ENCODE results near the gene TSPEAR.

DNA sequence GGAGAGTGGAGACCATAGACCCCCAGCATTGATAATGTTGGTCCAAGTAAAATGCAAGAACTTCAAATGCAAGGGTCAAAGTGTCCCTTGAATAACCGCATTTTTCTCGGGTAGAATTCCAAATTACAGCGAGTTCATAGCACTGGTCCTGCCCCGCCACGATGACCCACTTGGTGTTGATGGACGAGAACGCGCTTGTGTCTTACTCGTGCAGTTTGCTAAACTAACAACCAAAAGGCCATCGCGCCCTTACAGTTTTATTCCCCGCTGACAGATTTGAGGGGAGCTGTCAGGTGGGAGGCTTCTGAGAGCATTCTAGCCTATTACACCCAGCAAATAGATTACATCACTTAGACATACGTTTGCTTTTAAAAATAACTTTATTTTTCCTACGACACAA, 17.3 kb upstream of the TSPEAR start:
- TF ChIP-seq, protein P1, sequence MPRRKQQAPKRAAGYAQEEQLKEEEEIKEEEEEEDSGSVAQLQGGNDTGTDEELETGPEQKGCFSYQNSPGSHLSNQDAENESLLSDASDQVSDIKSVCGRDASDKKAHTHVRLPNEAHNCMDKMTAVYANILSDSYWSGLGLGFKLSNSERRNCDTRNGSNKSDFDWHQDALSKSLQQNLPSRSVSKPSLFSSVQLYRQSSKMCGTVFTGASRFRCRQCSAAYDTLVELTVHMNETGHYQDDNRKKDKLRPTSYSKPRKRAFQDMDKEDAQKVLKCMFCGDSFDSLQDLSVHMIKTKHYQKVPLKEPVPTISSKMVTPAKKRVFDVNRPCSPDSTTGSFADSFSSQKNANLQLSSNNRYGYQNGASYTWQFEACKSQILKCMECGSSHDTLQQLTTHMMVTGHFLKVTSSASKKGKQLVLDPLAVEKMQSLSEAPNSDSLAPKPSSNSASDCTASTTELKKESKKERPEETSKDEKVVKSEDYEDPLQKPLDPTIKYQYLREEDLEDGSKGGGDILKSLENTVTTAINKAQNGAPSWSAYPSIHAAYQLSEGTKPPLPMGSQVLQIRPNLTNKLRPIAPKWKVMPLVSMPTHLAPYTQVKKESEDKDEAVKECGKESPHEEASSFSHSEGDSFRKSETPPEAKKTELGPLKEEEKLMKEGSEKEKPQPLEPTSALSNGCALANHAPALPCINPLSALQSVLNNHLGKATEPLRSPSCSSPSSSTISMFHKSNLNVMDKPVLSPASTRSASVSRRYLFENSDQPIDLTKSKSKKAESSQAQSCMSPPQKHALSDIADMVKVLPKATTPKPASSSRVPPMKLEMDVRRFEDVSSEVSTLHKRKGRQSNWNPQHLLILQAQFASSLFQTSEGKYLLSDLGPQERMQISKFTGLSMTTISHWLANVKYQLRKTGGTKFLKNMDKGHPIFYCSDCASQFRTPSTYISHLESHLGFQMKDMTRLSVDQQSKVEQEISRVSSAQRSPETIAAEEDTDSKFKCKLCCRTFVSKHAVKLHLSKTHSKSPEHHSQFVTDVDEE (CRISPR knock-in tag; IDR thresholded peaks at IDR 0.05) = no peak
- TF ChIP-seq ESRRG (CRISPR knock-in tag; IDR thresholded peaks at IDR 0.05) (no peak), TCF4 (CRISPR knock-in tag; IDR thresholded peaks at IDR 0.05; ENCODE audit: borderline replicate concordance) (no peak), BACH2 (CRISPR knock-in tag; IDR thresholded peaks at IDR 0.05; ENCODE audit: borderline replicate concordance) (no peak), RARB (CRISPR knock-in tag; IDR thresholded peaks at IDR 0.05) (no peak)

Data from SK-N-SH treated with all-trans-retinoic acid at 6 μM for 48 hours (cell line).